GM12872 (cell line): ENCODE measurements around the gene C5orf63.

ENCODE experiments used
- TF ChIP-seq, protein P1 (sequence below): IDR thresholded peaks from 3 replicates; pipeline ENCODE4 v1.5.1; 2011; ENCODE audit warnings: low read depth, mild to moderate bottlenecking, low read length, moderate library complexity; ENCODE audit not compliant: insufficient read depth

Gene C5orf63

GRCh38 chr5:127096328-127096993 lies 23.2 kb upstream of the C5orf63 start:
- TF ChIP-seq, protein P1, sequence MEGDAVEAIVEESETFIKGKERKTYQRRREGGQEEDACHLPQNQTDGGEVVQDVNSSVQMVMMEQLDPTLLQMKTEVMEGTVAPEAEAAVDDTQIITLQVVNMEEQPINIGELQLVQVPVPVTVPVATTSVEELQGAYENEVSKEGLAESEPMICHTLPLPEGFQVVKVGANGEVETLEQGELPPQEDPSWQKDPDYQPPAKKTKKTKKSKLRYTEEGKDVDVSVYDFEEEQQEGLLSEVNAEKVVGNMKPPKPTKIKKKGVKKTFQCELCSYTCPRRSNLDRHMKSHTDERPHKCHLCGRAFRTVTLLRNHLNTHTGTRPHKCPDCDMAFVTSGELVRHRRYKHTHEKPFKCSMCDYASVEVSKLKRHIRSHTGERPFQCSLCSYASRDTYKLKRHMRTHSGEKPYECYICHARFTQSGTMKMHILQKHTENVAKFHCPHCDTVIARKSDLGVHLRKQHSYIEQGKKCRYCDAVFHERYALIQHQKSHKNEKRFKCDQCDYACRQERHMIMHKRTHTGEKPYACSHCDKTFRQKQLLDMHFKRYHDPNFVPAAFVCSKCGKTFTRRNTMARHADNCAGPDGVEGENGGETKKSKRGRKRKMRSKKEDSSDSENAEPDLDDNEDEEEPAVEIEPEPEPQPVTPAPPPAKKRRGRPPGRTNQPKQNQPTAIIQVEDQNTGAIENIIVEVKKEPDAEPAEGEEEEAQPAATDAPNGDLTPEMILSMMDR, result no peak

DNA sequence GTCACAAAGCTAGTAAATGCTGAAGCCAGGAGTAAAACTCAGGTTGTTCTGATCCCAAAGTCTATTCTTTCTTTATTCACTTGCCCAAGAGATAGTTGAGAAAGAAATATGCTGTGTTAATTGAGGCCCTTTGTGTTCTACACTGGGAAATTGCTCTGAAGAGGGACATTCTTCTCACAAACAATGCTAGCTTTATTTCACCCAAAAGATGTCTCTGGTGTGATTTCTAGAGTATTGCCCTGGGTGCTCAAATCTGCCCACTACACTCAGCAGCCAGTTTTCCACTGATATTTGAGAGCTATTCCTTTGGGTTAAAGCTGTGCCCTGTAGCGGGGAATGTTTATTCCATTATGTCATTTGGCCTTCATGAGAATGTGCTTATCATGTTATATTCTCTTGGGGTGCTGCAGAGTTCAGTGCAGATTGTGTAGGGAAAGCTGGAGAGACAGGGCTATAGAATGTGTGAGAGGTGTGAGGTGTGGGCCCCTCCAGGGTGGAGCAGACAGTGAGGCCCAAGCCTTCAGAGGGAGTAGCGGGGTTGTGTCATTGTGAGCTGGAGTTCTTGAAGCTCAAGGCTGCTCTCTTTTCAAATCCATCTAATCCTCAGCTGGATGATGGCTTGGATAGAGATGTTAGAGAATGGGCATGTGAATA lies 21.0 kb upstream of the C5orf63 start:
- TF ChIP-seq, protein P1, result no peak

DNA sequence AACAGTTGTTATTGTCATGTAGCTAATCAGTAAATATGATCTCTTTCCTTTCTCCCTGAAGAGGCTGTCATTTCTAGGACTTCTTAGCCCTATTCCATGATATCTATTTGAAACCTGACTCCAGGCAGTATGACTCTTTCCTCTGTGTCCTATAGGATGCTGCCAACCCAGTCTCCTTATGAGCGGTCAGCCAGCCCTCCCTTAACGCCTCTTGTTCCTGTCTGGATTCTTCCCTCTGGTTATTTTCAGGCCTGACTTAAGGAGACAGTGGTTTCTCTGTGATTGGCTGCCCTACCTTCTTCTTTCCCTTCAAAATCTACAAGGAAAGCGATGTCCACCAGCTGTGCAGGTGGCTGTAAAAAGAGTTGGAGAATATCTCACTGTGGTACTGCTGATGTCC lies 19.4 kb upstream of the C5orf63 start:
- TF ChIP-seq, protein P1, result no peak

DNA sequence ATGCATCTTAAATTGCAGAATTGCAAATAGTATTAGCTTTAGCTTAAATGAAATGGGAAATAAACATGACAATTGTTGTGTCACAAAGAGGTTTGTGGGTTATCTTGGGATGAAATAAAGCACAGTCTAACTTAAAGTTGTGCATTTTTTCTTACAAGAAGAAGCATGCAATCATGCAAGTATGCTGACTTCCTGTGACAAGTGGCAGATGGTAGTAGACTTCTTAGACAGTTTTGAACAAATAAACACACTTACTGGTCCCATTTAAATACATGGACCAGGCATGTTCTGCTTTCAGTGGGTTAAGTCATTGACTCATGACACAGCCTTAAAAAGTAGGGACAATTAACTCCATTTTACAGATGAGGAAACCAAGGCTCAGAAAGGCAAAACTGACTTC lies 15.9 kb upstream of the C5orf63 start:
- TF ChIP-seq, protein P1, result no peak

DNA sequence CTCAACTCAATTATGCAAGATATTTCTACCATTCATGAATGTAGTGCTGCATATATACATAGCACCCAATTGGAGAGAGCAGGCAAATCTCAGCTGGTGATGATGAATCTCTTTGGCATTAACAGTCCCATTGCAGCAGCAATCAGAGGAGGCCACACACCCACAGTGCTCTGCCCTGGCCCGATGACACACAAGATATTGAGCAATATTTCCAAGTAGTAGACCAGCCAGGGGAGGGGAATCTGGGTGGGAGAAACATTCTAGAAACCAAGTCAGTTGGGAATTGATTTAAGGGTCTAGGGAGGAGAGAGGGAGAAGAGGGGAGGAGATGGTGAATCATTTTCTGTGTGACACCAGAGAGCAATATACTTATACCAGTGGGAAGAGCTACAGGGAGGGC lies 14.9 kb upstream of the C5orf63 start:
- TF ChIP-seq, protein P1, result no peak

GRCh38 chr5:127086589-127086988 lies 13.3 kb upstream of the C5orf63 start:
- TF ChIP-seq, protein P1, result no peak

DNA sequence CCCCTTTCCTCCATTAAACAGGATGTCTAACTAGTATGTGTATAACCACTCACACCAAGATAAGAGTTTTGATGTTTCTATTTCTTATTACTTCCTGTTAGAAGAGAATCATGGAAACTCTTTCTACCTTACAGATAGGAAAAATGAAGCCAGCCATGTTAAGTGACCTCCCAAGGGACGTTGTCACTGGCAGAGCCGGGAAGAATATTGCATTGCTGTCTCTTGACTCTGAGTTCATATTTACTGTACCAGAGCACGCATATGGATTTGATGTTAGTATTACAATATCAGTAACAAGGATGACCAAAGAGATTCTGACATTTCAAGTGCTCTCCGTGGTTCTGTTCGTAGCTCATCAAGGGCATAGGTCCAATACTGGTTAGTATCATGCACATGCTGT lies 12.5 kb upstream of the C5orf63 start:
- TF ChIP-seq, protein P1, result no peak
